IMR-90 (cell line): ENCODE measurements around the gene MCF2L. TPM values are rescaled to one million over a fixed set of nuclear protein-coding genes. Genes with fewer than 3 reads are reported as not detected.

Experiments
- ATAC-seq: fragments of 200-7000 bp; cut with Tn5 transposase; 2 replicates; pipeline ENCODE4 v1.9.1; 2020; ENCODE audit warnings: low read depth, mild to moderate bottlenecking, moderate library complexity
- BruUV-seq: library from RNA; stranded (reverse); fragments of 400-500 nt; replicated peaks from 2 replicates; lab custom pipeline; 2021; lab: Mats Ljungman, UMichigan
- CTCF ChIA-PET: fragments of 300-600 bp; formaldehyde crosslinking; extraction: SDS; loops from one replicate; lab custom pipeline; 2021; ENCODE audit warnings: antibody characterized with exemption; lab: Yijun Ruan, JAX
- POLR2A ChIA-PET: fragments of 300-600 bp; sonication (Branson Sonifier 250); formaldehyde crosslinking; loops from one replicate; lab custom pipeline; 2022; ENCODE audit warnings: antibody characterized with exemption; ENCODE audit not compliant: unreplicated experiment; lab: Charles Lee
- DNase-seq: peaks from one replicate; pipeline ENCODE4 v3.0.0; 2013
- H2AFZ ChIP-seq: replicated peaks from 2 replicates; pipeline ENCODE3; 2013; ENCODE audit warnings: low read length, mild to moderate bottlenecking; ENCODE audit not compliant: poor library complexity
- H2AK5ac ChIP-seq: 2 replicates; pipeline ENCODE4 v1.6.1; 2013; ENCODE audit warnings: low read depth, low read length, inconsistent platforms
- H2AK9ac ChIP-seq: replicated peaks from 2 replicates; pipeline ENCODE3; 2013; ENCODE audit warnings: mild to moderate bottlenecking, low read depth, low read length, moderate library complexity; ENCODE audit not compliant: poor library complexity
- H2BK120ac ChIP-seq: 2 replicates; pipeline ENCODE4 v1.6.1; 2013; ENCODE audit warnings: low read depth, low read length, inconsistent platforms
- H2BK15ac ChIP-seq: 3 replicates; pipeline ENCODE4 v1.6.1; 2013; ENCODE audit warnings: low read depth, low read length, inconsistent platforms
- H2BK20ac ChIP-seq: 2 replicates; pipeline ENCODE4 v1.6.1; 2013; ENCODE audit warnings: low read depth, mild to moderate bottlenecking, inconsistent platforms, low read length, moderate library complexity
- H2BK5ac ChIP-seq: 2 replicates; pipeline ENCODE4 v1.6.1; 2013; ENCODE audit warnings: mild to moderate bottlenecking, low read depth, low read length, inconsistent platforms; ENCODE audit not compliant: poor library complexity, severe bottlenecking
- H3K14ac ChIP-seq: replicated peaks from 2 replicates; pipeline ENCODE4 v1.6.1; 2013; ENCODE audit warnings: low read depth, low read length, inconsistent platforms
- H3K18ac ChIP-seq: 2 replicates; pipeline ENCODE4 v1.6.1; 2013; ENCODE audit warnings: low read depth, low read length, control low read depth
- H3K23ac ChIP-seq: 2 replicates; pipeline ENCODE4 v1.6.1; 2013; ENCODE audit warnings: low read depth, low read length, inconsistent platforms
- H3K27ac ChIP-seq: 2 replicates; pipeline ENCODE4 v1.5.1; 2013; ENCODE audit warnings: mild to moderate bottlenecking, control low read depth, low read length; ENCODE audit not compliant: insufficient read depth
- H3K27me3 ChIP-seq: 2 replicates; pipeline ENCODE4 v1.6.1; 2013; ENCODE audit warnings: low read length; ENCODE audit not compliant: control insufficient read depth, insufficient read depth
- H3K36me3 ChIP-seq: 2 replicates; pipeline ENCODE4 v1.6.1; 2013; ENCODE audit warnings: low read length, mixed read lengths; ENCODE audit not compliant: control insufficient read depth, insufficient read depth
- H3K4ac ChIP-seq: 2 replicates; pipeline ENCODE4 v1.6.1; 2013; ENCODE audit warnings: low read depth, low read length, inconsistent platforms
- H3K4me1 ChIP-seq: 2 replicates; pipeline ENCODE4 v1.6.1; 2013; ENCODE audit warnings: low read length, mixed read lengths; ENCODE audit not compliant: control insufficient read depth, insufficient read depth
- H3K4me2 ChIP-seq: 2 replicates; pipeline ENCODE4 v1.6.1; 2013; ENCODE audit warnings: low read depth, mild to moderate bottlenecking, control low read depth, low read length, moderate library complexity
- H3K4me3 ChIP-seq: 2 replicates; pipeline ENCODE4 v1.5.1; 2013; ENCODE audit warnings: low read depth, mild to moderate bottlenecking, control low read depth, low read length, moderate library complexity; ENCODE audit not compliant: insufficient read depth
- H3K56ac ChIP-seq: 2 replicates; pipeline ENCODE4 v1.6.1; 2013; ENCODE audit warnings: low read length, inconsistent platforms; ENCODE audit not compliant: insufficient read depth; ENCODE audit errors: extremely low read depth
- H3K79me1 ChIP-seq, 2 experiments: 2 replicates each; pipeline ENCODE4 v1.6.1; 2013; ENCODE audit warnings: low read length in 2 of 2, inconsistent platforms in 1 of 2, low read depth in 1 of 2
- H3K9ac ChIP-seq: 2 replicates; pipeline ENCODE4 v1.6.1; 2013; ENCODE audit warnings: low read depth, low read length, control low read depth
- H3K9me1 ChIP-seq: 2 replicates; pipeline ENCODE4 v1.6.1; 2013; ENCODE audit warnings: low read length, inconsistent platforms; ENCODE audit not compliant: insufficient read depth
- H3K9me3 ChIP-seq: 2 replicates; pipeline ENCODE4 v1.6.1; 2013; ENCODE audit warnings: low read length; ENCODE audit not compliant: control insufficient read depth, insufficient read depth
- H4K20me1 ChIP-seq: 2 replicates; pipeline ENCODE4 v1.6.1; 2013; ENCODE audit warnings: low read length, inconsistent platforms; ENCODE audit not compliant: insufficient read depth
- H4K5ac ChIP-seq: 2 replicates; pipeline ENCODE4 v1.6.1; 2013; ENCODE audit warnings: mild to moderate bottlenecking, low read depth, low read length, control low read depth
- H4K8ac ChIP-seq, 2 experiments: 2 replicates each; pipeline ENCODE4 v1.6.1; 2013; ENCODE audit warnings: low read depth in 2 of 2, low read length in 2 of 2, control low read depth in 1 of 2, inconsistent platforms in 1 of 2
- H4K91ac ChIP-seq: 2 replicates; pipeline ENCODE4 v1.6.1; 2013; ENCODE audit warnings: low read depth, low read length, inconsistent platforms; ENCODE audit not compliant: insufficient read depth
- CEBPB ChIP-seq: IDR thresholded peaks from 2 replicates; pipeline ENCODE4 v1.6.1; 2012; ENCODE audit warnings: low read depth, low read length, improper control_type of control experiment
- FOS ChIP-seq: fragments of 150-350 bp; IDR thresholded peaks from 2 replicates; pipeline ENCODE4 v1.6.1; 2016; ENCODE audit warnings: low read depth, low read length
- WGBS, 2 experiments: methylation state at CpG; one replicate each; pipeline versions ENCODE4 v1.1.5 to v1.1.7; 2013; ENCODE audit warnings: missing lambda C conversion rate in 2 of 2; ENCODE audit not compliant: insufficient read length in 1 of 2; ENCODE audit errors: extremely low coverage in 2 of 2; 5-methylcytosine and 5-hydroxymethylcytosine counted together
- dilution Hi-C: fragments of 300-500 bp; cut with HindIII; formaldehyde crosslinking; loops from one replicate; pipeline ENCODE4 v1.14.3; 2018; ENCODE audit warnings: low sequenced_read_pairs; ENCODE audit not compliant: unreplicated experiment
- in situ Hi-C: fragments of 300-500 bp; cut with MboI; formaldehyde crosslinking; loops from 3 replicates; pipeline ENCODE4 v1.14.3; 2019; ENCODE audit warnings: low sequenced_read_pairs, inconsistent platforms, mixed read lengths
- intact Hi-C: fragments of 100-400 bp; cut with micrococcal nuclease; formaldehyde crosslinking; loops from 2 replicates; pipeline ENCODE4 v1.10.0; 2022
- polyA plus RNA-seq, 3 experiments: library from polyadenylated mRNA; depleted of rRNA; stranded (reverse); fragments of >200 nt; gene quantifications; 2 replicates each; pipeline ENCODE4 v1.2.3, GENCODE V29; 2012; ENCODE audit warnings: low replicate concordance in 1 of 3
- total RNA-seq: library from RNA; depleted of rRNA; stranded (reverse); fragments of >200 nt; gene quantifications from 2 replicates; pipeline ENCODE4 v1.2.3, GENCODE V29; 2012
- TF ChIP-seq, protein P1 (sequence below): conservative IDR thresholded peaks from 2 replicates; pipeline ENCODE4 v1.5.1; 2012; ENCODE audit warnings: mild to moderate bottlenecking, low read depth, low read length, improper control_type of control experiment

MCF2L gene
- total and polyA plus RNA-seq, 2 of the 4 experiments (the other 2 are of a cell fraction), result 0.18 TPM; not detected in 1

DNA sequence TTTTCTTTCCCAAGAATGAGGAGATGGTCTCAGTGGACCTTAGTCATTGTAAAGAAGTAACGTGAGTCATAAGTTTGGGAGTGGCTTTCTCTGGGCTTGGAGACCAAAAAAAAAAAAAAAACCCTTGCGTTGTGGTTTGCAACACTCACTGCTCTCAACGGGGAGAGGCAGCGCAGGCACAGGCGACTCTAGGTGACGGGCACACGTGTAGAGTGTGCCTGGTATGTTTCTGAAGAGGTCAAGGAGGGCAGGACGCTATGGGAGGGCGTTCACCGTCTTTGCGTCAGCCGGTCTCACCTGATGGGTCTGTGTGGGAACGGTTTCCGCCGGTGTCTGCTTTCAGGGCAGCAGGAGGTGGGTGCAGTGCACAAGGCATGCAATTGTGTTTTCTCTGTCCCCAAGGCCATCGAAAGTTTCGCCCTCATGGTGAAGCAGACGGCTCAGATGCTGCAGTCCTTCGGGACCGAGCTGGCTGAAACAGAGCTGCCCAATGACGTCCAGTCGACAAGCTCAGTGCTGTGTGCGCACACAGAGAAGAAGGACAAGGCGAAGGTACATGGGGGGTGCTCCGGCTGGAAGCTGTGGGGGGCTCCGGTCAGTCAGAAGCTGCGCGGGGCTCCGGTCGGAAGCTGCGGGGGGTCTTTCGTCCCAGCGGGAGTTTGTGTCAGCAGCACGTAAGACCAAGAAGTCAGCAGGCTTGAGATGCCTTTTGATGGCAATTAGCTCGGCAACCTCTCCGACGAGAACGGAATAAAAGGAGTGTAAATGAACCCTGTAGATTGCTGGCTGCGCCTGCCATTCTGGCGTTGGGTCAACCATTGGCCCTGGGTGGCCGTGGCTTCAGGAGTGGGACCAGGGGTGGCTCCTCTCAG lies 95.8 kb downstream of the MCF2L start:
- no peak overlapping the region for H3K27ac ChIP-seq
- dilution Hi-C loops (no loop called here), intact Hi-C loops (no loop called here), in situ Hi-C loops (no loop called here)
- ATAC-seq (peak; percentile 64), DNase-seq (peak; percentile 60)
- H3K9me3 ChIP-seq, result no peaks in the 10 kb centered on the region
- peak overlapping the region; percentile 55 for H2AK9ac ChIP-seq
- no peak overlapping the region for H2AK5ac ChIP-seq
- H3K9me1 ChIP-seq, result 0 out of 2 replicates have a peak, but pooled peaks cover 4% of the 10 kb centered on the region
- peak overlapping the region; percentile 26 for H2AFZ ChIP-seq
- peaks cover 3% of the 10 kb centered on the region for H3K27me3 ChIP-seq
- TF ChIP-seq FOS (0 out of 2 replicates have a peak, but pooled peaks have one; percentile 32), CEBPB (peak; percentile 17; the same call in 1 of the 2 replicates)
- TF ChIP-seq, protein P1, sequence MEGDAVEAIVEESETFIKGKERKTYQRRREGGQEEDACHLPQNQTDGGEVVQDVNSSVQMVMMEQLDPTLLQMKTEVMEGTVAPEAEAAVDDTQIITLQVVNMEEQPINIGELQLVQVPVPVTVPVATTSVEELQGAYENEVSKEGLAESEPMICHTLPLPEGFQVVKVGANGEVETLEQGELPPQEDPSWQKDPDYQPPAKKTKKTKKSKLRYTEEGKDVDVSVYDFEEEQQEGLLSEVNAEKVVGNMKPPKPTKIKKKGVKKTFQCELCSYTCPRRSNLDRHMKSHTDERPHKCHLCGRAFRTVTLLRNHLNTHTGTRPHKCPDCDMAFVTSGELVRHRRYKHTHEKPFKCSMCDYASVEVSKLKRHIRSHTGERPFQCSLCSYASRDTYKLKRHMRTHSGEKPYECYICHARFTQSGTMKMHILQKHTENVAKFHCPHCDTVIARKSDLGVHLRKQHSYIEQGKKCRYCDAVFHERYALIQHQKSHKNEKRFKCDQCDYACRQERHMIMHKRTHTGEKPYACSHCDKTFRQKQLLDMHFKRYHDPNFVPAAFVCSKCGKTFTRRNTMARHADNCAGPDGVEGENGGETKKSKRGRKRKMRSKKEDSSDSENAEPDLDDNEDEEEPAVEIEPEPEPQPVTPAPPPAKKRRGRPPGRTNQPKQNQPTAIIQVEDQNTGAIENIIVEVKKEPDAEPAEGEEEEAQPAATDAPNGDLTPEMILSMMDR, result no peak
- no peak overlapping the region for H3K14ac ChIP-seq
- H3K56ac ChIP-seq, result no peak overlapping the region
- no peaks in the 10 kb centered on the region for H4K20me1 ChIP-seq
- CTCF ChIA-PET, result no interaction called here
- H3K4me1 ChIP-seq, result no peaks in the 10 kb centered on the region
- H3K36me3 ChIP-seq, result no peaks in the 10 kb centered on the region
- no peaks in the 10 kb centered on the region for H3K79me1 ChIP-seq
- no peak overlapping the region for H3K9ac ChIP-seq
- H3K18ac ChIP-seq, result no peak overlapping the region
- POLR2A ChIA-PET, result no interaction called here
- no peak overlapping the region for H3K4me2 ChIP-seq
- H2BK15ac ChIP-seq, result no peak overlapping the region
- 84% methylated on average over 29 of the region's 41 CpGs; no CpG with 5 or more reads in 1 of the 2 experiments for WGBS, 2 experiments
- H2BK120ac ChIP-seq, result no peak overlapping the region
- H4K8ac ChIP-seq, result no peak overlapping the region
- no peak overlapping the region for H3K4me3 ChIP-seq
- H3K23ac ChIP-seq, result no peak overlapping the region
- no peak overlapping the region for H4K5ac ChIP-seq
- no peak overlapping the region for H2BK20ac ChIP-seq
- no peak overlapping the region for H3K4ac ChIP-seq
- H2BK5ac ChIP-seq, result no peak overlapping the region
- no peak overlapping the region for H4K91ac ChIP-seq
- no TSS peak for BruUV-seq
